ENCODE results near the gene GJB2.

The GJB2 gene

GRCh38 chr13:20231839-20232555 lies 39.3 kb upstream of the GJB2 start, which contains the start of gene GJB6:
Gene GJB6 (minus strand): TSS chr13:20232319. CDS start chr13:20223480, 8,839 bp downstream.
- H3K79me2 ChIP-seq (ENCODE audit: insufficient read depth, low read depth), result no peaks in the 10 kb centered on the region

GRCh38 chr13:20230913-20231838 lies 38.4 kb upstream of the GJB2 start:
- Histone ChIP-seq H3K27me3 (ENCODE audit: insufficient read depth, low read depth) (no peaks in the 10 kb centered on the region), H3K4me3 (IDR thresholded peaks at IDR 0.05; ENCODE audit: insufficient read depth, low read depth, low read length) (no peak overlapping the region), H3K79me2 (ENCODE audit: insufficient read depth, low read depth) (no peaks in the 10 kb centered on the region), H2AFZ (ENCODE audit: low read depth) (no peak overlapping the region), H3K27ac (no peak overlapping the region), H4K20me1 (ENCODE audit: insufficient read depth) (no peaks in the 10 kb centered on the region), H3K9ac (no peak overlapping the region), H3K4me2 (no peak overlapping the region), H3K4me1 (ENCODE audit: low read depth, poor library complexity, severe bottlenecking) (no peaks in the 10 kb centered on the region), H3K36me3 (ENCODE audit: insufficient read depth) (no peaks in the 10 kb centered on the region)
- no peak for TF ChIP-seq CTCF (conservative IDR thresholded peaks at IDR 0.05; ENCODE audit: low read depth, low read length)

More at GRCh38 chr13:20231839-20232555, 39.3 kb upstream of the GJB2 start, which contains the start of gene GJB6:
- Histone ChIP-seq H3K27me3 (ENCODE audit: insufficient read depth, low read depth) (no peaks in the 10 kb centered on the region), H3K4me2 (no peak within 1 kb of the TSS), H3K36me3 (ENCODE audit: insufficient read depth) (no peaks in the 10 kb centered on the region), H3K4me1 (ENCODE audit: low read depth, poor library complexity, severe bottlenecking) (no peaks in the 10 kb centered on the region), H2AFZ (ENCODE audit: low read depth) (no peak within 1 kb of the TSS), H4K20me1 (ENCODE audit: insufficient read depth) (no peaks in the 10 kb centered on the region), H3K4me3 (IDR thresholded peaks at IDR 0.05; ENCODE audit: insufficient read depth, low read depth, low read length) (no peak within 1 kb of the TSS), H3K9ac (no peak within 1 kb of the TSS), H3K27ac (no peak within 1 kb of the TSS)
- no peak for TF ChIP-seq CTCF (conservative IDR thresholded peaks at IDR 0.05; ENCODE audit: low read depth, low read length)

DNA sequence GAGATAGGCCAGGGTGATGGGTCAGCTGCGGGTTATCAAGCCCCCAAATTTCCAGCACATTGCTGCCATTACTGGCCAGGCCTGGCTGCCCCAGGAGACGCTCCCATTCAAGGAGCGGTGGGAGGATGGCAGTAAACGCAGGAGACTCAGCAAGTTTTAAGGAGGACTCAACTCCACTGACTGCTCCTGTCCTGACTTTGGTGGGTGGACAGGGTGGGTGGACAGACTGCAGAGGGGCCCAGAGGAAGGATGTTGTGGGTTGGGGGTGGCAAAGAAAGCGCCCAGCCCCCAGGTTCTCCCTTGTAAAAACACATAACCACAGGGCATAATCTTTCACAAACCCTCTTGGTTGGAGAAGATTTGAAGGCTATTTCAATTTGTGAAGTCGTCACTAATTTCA lies 35.0 kb upstream of the GJB2 start:
- Histone ChIP-seq H3K36me3 (ENCODE audit: insufficient read depth) (no peaks in the 10 kb centered on the region), H3K9ac (no peak overlapping the region), H3K27me3 (ENCODE audit: insufficient read depth, low read depth) (no peaks in the 10 kb centered on the region), H3K27ac (no peak overlapping the region), H3K79me2 (ENCODE audit: insufficient read depth, low read depth) (no peaks in the 10 kb centered on the region), H3K4me2 (no peak overlapping the region), H3K4me1 (ENCODE audit: low read depth, poor library complexity, severe bottlenecking) (no peaks in the 10 kb centered on the region), H3K4me3 (IDR thresholded peaks at IDR 0.05; ENCODE audit: insufficient read depth, low read depth, low read length) (no peak overlapping the region), H4K20me1 (ENCODE audit: insufficient read depth) (no peaks in the 10 kb centered on the region), H2AFZ (ENCODE audit: low read depth) (no peak overlapping the region)
- TF ChIP-seq CTCF (conservative IDR thresholded peaks at IDR 0.05; ENCODE audit: low read depth, low read length), result no peak

- Histone ChIP-seq H3K9ac (no peak overlapping the region), H3K27ac (no peak overlapping the region), H3K4me1 (ENCODE audit: low read depth, poor library complexity, severe bottlenecking) (no peaks in the 10 kb centered on the region), H4K20me1 (ENCODE audit: insufficient read depth) (no peaks in the 10 kb centered on the region), H3K4me3 (IDR thresholded peaks at IDR 0.05; ENCODE audit: insufficient read depth, low read depth, low read length) (no peak overlapping the region), H2AFZ (ENCODE audit: low read depth) (no peak overlapping the region), H3K27me3 (ENCODE audit: insufficient read depth, low read depth) (no peaks in the 10 kb centered on the region), H3K36me3 (ENCODE audit: insufficient read depth) (no peaks in the 10 kb centered on the region), H3K79me2 (ENCODE audit: insufficient read depth, low read depth) (no peaks in the 10 kb centered on the region), H3K4me2 (no peak overlapping the region)
- no peak for TF ChIP-seq CTCF (conservative IDR thresholded peaks at IDR 0.05; ENCODE audit: low read depth, low read length)
Observed at GRCh38 chr13:20227288-20227687, 34.5 kb upstream of the GJB2 start.
